ENCODE data around the gene FBXW11. TPM values are rescaled to one million over a fixed set of nuclear protein-coding genes. Genes with fewer than 3 reads are reported as not detected.

The FBXW11 gene
- polyA plus RNA-seq, 1 donor (not counting 4 experiments of a cell fraction or from before 2014, with no cell fraction given): 48.4 TPM

GRCh38 chr5:171830686-171831085 lies 175.8 kb downstream of the FBXW11 start:
- Histone ChIP-seq H3K4me3 (ENCODE audit: control insufficient read depth in 2 of 3, extremely low read depth in 1 of 3, insufficient read depth in 2 of 3, low read depth in 1 of 3, low read length in 3 of 3) (no peak overlapping the region), H3K4me1 (ENCODE audit: control insufficient read depth, extremely low read depth, insufficient read depth, low read length) (no peaks in the 10 kb centered on the region), H3K9me3 (ENCODE audit: control insufficient read depth, low read depth, low read length) (no peaks in the 10 kb centered on the region), H3K9me1 (ENCODE audit: control insufficient read depth, extremely low read depth, insufficient read depth, low read length) (no peaks in the 10 kb centered on the region), H3K36me3 (ENCODE audit: control insufficient read depth in 2 of 2, extremely low read depth in 1 of 2, insufficient read depth in 2 of 2, low read length in 2 of 2) (no peaks in the 10 kb centered on the region), H4K20me1 (ENCODE audit: control insufficient read depth, extremely low read depth, insufficient read depth, low read length) (no peaks in the 10 kb centered on the region), H3K9ac (ENCODE audit: control insufficient read depth, extremely low read depth, insufficient read depth, low read length) (no peak overlapping the region), H3K27ac (ENCODE audit: control insufficient read depth, insufficient read depth, low read length) (no peak overlapping the region), H2AFZ (ENCODE audit: control insufficient read depth, low read length) (no peak overlapping the region), H3K79me2 (ENCODE audit: control insufficient read depth, insufficient read depth, low read length) (no peaks in the 10 kb centered on the region), H3K4me2 (ENCODE audit: control insufficient read depth, extremely low read depth, insufficient read depth, low read depth, low read length) (no peak overlapping the region), H3K27me3 (ENCODE audit: control insufficient read depth, extremely low read depth, insufficient read depth, low read length) (no peaks in the 10 kb centered on the region)
- dilution Hi-C loops (cut with MboI; ENCODE audit: extremely low pct_ligation_motif_present, low sequenced_read_pairs): no loop called here
- TF ChIP-seq CTCF (optimal IDR thresholded peaks at IDR 0.05 in 1 of 3, IDR thresholded peaks at IDR 0.05 in 1 of 3, conservative IDR thresholded peaks at IDR 0.05 in 1 of 3; ENCODE audit: extremely low read depth in 1 of 3, insufficient read depth in 2 of 3, low read length in 3 of 3) (no peak), EZH2 (IDR thresholded peaks at IDR 0.05; ENCODE audit: low read length) (no peak)
- FAIRE-seq (no peak), DNase-seq (ENCODE audit: low read depth, low spot score) (no peak)

- Histone ChIP-seq H3K9me1 (ENCODE audit: control insufficient read depth, extremely low read depth, insufficient read depth, low read length) (no peaks in the 10 kb centered on the region), H2AFZ (ENCODE audit: control insufficient read depth, low read length) (no peak overlapping the region), H3K27ac (ENCODE audit: control insufficient read depth, insufficient read depth, low read length) (no peak overlapping the region), H3K4me2 (ENCODE audit: control insufficient read depth, extremely low read depth, insufficient read depth, low read depth, low read length) (no peak overlapping the region), H3K36me3 (ENCODE audit: control insufficient read depth in 2 of 2, extremely low read depth in 1 of 2, insufficient read depth in 2 of 2, low read length in 2 of 2) (no peaks in the 10 kb centered on the region), H3K9ac (ENCODE audit: control insufficient read depth, extremely low read depth, insufficient read depth, low read length) (no peak overlapping the region), H3K4me3 (ENCODE audit: control insufficient read depth in 2 of 3, extremely low read depth in 1 of 3, insufficient read depth in 2 of 3, low read depth in 1 of 3, low read length in 3 of 3) (no peak overlapping the region), H3K79me2 (ENCODE audit: control insufficient read depth, insufficient read depth, low read length) (no peaks in the 10 kb centered on the region), H4K20me1 (ENCODE audit: control insufficient read depth, extremely low read depth, insufficient read depth, low read length) (no peaks in the 10 kb centered on the region), H3K4me1 (ENCODE audit: control insufficient read depth, extremely low read depth, insufficient read depth, low read length) (no peaks in the 10 kb centered on the region), H3K27me3 (ENCODE audit: control insufficient read depth, extremely low read depth, insufficient read depth, low read length) (no peaks in the 10 kb centered on the region), H3K9me3 (ENCODE audit: control insufficient read depth, low read depth, low read length) (peaks cover 3% of the 10 kb centered on the region)
- TF ChIP-seq EZH2 (IDR thresholded peaks at IDR 0.05; ENCODE audit: low read length): no peak
- no peak for TF ChIP-seq CTCF (optimal IDR thresholded peaks at IDR 0.05 in 1 of 3, IDR thresholded peaks at IDR 0.05 in 1 of 3, conservative IDR thresholded peaks at IDR 0.05 in 1 of 3; ENCODE audit: extremely low read depth in 1 of 3, insufficient read depth in 2 of 3, low read length in 3 of 3)
- dilution Hi-C loops (cut with MboI; ENCODE audit: extremely low pct_ligation_motif_present, low sequenced_read_pairs): no loop called here
- DNase-seq (ENCODE audit: low read depth, low spot score) (no peak), FAIRE-seq (no peak)
Measured at GRCh38 chr5:171827162-171827561, 179.3 kb downstream of the FBXW11 start.

Data from keratinocyte (primary cell).